ENCODE results near the gene FHIP2A. TPM values are rescaled to one million over a fixed set of nuclear protein-coding genes. Genes with fewer than 3 reads are reported as not detected.
A peak's percentile ranks its signal among the peaks of the same experiment; 100 is the strongest.
"Not testable (repeated sequence)": the region's sequence is repeated elsewhere in the genome, so short reads cannot be mapped to it uniquely, and the experiment has no call there.

Gene FHIP2A, protein sequence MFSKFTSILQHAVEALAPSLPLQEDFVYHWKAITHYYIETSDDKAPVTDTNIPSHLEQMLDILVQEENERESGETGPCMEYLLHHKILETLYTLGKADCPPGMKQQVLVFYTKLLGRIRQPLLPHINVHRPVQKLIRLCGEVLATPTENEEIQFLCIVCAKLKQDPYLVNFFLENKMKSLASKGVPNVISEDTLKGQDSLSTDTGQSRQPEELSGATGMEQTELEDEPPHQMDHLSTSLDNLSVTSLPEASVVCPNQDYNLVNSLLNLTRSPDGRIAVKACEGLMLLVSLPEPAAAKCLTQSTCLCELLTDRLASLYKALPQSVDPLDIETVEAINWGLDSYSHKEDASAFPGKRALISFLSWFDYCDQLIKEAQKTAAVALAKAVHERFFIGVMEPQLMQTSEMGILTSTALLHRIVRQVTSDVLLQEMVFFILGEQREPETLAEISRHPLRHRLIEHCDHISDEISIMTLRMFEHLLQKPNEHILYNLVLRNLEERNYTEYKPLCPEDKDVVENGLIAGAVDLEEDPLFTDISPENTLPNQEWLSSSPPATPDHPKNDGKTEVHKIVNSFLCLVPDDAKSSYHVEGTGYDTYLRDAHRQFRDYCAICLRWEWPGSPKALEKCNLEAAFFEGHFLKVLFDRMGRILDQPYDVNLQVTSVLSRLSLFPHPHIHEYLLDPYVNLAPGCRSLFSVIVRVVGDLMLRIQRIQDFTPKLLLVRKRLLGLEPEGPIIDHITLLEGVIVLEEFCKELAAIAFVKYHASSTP
- 14.6 and 27.0 TPM in 2 replicates for total RNA-seq

DNA sequence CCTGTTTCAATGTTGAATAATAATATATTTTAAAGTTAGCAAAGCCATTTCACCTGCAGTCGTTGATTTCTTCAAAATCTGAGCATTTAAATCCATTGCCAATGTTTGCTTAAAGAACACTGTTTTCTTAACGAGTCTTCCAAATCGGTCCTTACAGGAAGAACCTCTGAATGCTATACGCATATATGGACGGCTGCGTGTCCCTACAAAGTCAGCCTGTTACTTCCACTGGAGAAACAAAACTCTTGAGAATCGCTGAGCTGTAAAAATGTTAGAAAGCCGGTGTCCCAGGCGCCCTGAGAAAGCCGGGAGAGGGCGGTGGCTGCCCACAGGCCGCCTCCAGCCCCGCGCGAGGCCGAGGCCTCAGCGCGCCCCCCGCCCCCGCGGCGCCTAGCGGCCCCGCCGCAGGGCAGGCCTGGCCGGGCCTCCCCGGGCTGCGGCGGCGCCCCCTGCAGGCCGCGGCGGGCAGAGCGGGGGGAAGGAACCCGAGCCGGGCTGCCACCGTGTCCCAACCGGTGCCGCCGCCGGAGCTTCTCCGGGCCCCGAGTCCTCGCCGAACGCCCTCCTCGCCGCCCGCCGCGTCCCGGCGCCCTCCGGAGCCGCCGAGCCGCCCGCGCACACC is at the start of gene FHIP2A:
TSS of gene FHIP2A (plus strand) at position 488 of the 622 bp plus-strand sequence. CDS start 299 bp downstream, outside the sequence.
- DNase-seq (ENCODE audit: low read depth) = peak; percentile 35

DNA sequence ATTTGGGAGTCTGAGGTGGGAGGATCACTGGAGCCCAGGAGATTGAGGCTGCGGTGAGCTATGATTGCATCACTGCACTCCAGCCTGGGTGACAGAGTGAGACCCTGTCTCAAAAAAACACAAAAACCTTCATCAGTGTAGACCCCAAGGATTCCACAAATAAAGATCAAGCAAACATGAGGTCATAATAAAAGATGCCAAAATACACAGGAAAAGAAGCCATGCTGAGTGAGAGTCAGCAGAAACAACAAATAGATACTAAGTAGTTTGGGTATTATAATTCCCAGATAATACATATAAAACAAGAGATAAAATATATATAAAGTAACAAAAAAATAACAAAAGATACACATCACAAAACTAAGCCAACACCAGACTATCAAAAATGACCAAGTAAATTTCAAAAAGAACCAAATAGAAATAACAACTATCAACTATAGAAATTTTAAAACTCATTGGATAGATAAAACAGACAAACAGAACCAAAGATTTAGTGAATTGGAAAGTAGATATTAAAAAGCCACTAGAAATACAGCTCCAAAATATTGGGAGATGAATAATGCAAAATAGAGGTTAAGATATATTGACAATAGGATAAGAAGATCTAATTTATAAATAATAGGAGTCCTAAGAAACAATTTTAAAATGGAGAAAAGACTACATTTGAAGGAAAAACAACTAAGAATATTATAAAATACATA is 48.9 kb upstream of the FHIP2A start:
- no peak for DNase-seq (ENCODE audit: low read depth)

DNA sequence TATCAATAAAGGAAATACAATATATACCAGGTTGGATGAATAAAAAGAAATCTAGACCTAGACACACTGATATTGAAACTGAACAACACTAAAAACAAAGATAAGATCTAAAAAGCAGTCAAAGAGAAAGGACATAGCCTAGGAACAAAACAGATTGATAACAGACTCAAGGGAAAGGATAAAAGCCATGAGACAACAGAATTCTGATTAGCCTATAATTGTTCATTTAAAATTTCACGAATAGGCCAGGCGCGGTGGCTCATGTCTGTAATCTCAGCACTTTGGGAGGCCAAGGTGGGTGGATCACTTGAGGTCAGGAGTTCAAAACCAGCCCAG is 48.4 kb upstream of the FHIP2A start:
- no peak for DNase-seq (ENCODE audit: low read depth)

DNA sequence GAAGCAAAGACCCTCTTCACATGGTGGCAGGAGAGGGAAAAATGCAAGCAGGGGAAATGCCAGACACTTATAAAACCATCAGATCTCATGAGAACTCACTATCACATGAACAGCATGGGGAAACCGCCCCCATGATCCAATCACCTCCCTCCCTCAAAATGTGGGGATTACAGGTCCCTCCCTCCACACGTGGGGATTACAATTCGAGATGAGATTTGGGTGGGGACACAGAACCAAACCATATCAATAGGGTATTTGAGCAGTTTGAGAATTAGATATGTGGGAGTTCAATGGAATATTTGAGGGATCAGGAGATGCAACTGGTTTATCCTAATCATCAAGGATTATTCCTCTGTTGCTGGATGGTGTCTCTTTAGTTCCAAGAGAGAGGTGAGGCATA is 46.5 kb upstream of the FHIP2A start:
- DNase-seq (ENCODE audit: low read depth) = not testable (repeated sequence)

DNA sequence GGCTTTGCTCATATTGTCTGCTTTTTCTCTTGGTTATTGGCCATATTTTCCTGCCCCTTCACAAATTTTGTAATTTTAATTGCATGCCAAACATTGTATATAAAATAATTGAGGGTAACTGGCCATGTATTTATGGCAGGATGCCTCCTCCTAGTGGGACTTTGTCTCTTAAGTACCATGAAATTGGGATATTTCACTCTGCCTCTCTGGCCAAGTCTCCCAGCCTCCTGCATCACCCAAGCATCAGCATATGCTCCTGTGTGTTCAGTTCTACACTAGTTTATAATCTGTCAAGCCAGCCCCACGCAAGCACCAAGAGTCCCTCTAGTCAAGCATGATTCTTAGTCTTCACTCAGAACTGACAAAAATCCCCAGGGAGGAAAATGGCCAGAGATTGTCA is 44.2 kb upstream of the FHIP2A start:
- DNase-seq (ENCODE audit: low read depth) = no peak

DNA sequence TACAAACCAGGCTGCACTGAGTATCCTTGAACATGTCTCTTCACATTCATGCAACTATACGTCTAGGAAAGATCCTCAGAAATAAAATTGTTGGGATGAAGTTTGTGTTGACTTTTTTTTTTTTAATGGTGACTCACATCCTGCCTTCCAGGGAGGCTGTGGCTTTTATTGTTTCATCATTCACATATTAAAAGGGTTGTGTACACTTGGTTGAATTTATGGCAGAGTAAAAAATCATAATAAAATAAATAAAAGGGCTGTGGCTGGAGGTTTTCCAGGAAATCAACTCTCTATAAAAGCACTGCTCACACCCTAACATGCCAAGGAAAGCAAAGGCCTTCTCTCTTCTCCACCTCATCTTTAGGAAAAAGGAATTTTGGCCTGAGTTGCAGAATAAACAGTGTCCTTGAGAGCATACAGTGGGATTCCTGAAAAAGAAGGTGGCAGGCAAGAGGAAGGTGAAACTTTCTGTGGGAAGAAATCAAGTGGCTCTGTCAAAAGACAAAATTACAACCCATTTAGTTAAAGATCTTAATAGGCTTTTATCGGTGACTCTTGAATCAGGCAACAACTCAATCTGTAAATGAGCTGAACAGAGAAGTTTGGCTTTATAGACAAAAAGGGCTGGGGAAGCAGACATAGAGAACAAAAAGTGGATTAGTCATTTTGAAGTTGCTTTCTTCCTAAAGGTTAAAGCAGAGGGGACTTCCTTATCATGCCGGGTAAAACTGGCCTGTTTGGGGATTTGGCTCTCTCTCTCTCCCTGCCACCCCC is 41.6 kb upstream of the FHIP2A start:
- peak; percentile 88 for DNase-seq (ENCODE audit: low read depth)

DNA sequence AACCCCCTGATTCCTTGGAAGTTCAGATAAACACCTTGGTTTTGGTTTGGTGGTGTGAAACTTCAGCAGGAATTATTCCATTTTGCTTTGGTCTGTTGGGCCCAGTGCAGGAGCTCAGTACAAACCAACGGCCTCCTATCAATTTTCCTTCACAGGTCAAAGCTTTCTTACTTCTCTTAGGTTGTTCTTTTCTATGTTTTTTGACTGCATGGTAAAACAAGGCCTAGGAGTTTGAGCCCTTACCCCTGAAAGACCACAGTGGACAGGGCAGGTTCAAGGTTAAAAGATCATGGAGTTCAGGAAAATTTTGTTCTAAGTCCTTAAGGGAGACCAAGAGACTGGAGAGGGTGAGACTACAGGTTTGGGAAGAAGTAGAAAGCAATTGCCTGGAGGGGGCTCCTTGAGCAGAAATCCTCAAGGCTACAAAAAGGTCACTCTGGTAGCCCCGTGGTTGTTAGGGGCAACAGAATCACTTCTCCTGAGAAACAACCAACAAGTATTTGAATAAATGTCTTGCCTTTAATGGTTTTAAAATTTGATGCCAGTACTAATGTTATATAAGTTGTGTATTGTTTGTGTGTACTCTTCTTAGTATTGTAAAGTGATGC is 40.9 kb upstream of the FHIP2A start:
- DNase-seq (ENCODE audit: low read depth) = peak; percentile 21

DNA sequence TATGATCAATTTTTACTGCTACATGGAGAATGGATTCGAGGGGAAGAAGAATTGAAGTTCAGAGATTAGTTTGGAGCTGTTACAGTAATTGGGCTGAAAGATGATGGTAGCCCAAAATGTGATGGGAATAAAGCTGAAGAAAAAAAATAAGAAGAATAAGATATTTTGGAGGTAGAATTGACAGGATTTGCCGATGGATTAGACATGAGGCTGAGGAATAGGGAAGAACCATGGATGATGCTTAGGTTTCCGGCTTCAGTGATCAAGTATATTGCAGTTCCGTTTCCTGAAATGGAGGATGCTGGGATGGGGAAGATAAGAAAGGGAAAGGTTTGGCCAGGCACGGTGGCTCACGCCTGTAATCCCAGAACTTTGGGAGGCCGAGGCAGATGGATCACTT is 38.9 kb upstream of the FHIP2A start:
- no peak for DNase-seq (ENCODE audit: low read depth)

DNA sequence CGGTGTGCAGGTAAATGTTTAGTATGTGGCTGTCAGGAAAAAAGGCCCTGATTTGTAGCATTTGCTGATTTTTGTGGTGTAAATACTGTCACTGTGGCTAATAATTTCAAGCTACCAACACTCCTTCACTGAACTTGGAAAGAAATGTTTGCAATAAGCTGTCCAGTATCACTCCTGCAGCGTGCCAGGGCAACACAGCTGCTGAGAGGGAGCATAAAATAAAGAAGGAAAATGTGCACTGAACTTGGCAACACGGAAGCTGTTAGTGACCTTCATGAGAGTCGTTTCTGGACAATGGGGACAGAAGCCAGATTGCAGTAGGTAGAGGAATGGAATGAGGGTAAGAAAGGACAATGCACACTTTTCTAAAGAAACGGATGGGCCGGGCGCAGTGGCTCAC is 37.9 kb upstream of the FHIP2A start:
- no peak for DNase-seq (ENCODE audit: low read depth)

DNA sequence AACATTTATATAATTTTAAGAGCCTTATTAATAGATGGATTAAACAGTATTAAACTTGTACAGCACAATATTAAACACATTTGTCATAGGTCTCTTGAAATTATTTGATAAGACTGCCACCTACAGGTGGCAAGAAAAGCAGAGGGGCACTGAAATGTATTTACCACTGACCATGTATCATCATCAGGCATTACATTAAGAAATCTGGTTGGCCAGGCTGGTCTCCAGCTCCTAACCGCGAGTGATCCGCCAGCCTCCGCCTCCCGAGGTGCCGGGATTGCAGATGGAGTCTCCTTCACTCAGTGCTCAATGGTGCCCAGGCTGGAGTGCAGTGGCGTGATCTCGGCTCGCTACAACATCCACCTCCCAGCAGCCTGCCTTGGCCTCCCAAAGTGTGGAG is 35.1 kb upstream of the FHIP2A start:
- peak; percentile 77 for DNase-seq (ENCODE audit: low read depth)

DNA sequence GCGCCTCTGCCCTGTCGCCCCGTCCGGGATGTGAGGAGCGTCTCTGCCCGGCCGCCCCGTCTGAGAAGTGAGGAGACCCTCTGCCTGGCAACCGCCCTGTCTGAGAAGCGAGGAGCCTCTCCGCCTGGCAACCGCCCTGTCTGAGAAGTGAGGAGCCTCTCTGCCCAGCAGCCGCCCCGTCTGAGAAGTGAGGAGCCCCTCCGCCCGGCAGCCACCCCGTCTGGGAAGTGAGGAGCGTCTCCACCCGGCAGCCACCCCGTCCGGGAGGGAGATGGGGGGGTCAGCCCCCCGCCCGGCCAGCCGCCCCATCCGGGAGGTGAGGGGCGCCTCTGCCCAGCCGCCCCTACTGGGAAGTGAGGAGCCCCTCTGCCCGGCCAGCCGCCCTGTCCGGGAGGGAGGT is 34.4 kb upstream of the FHIP2A start:
- DNase-seq (ENCODE audit: low read depth) = not testable (repeated sequence)

DNA sequence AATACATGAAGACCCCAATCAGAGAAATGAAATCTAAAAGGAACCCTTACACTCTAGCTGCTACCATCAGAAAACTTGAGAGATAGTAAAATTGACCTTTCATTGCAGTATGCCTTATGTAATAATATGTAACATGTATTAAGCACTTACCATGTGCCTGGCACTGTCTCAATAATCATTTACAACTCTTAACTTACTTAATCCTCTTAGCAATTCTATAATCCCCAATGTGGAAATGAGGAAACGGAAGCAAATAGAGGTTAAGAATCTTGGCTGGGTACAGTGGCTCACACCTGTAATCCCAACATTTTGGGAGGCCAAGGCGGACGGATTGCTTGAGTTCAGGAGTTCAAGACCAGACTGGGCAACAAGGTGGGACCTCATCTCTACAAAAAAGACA is 29.8 kb upstream of the FHIP2A start:
- no peak for DNase-seq (ENCODE audit: low read depth)

DNA sequence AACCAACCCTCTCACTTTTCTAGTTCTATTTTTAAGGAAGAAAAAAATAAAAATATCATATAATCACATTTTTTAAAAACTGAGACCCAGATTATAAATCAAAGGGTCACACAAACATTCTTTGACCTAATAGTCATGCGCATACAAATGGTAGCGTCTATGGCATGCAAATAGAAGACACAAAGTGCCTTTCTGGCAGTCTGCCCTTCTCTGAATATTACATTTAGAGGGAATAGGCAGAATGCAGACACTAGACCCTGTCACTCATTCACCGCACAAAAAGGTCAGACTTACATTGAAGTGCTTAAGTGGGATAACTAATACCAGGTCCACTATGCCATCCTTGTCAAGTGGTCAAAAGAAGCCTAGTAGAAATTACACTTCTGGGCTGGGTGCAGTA is 26.5 kb upstream of the FHIP2A start:
- no peak for DNase-seq (ENCODE audit: low read depth)

DNA sequence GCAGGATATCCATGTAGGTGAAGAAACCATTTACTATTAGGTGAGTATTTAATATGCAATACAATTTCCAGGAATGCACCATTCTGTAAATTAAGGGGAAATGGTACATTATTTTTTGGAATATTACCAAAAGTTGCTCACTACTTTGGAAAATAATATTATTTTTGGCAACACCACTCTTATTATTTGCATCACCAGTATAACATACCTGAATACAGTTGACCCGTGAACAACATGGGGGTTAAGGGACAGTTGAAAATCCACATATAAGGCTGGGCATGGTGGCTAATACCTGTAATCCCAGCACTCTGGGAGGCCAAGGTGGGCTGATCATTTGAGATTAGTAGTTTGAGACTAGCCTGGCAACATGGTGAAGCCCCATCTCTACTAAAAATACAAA is 21.2 kb upstream of the FHIP2A start:
- DNase-seq (ENCODE audit: low read depth) = no peak

DNA sequence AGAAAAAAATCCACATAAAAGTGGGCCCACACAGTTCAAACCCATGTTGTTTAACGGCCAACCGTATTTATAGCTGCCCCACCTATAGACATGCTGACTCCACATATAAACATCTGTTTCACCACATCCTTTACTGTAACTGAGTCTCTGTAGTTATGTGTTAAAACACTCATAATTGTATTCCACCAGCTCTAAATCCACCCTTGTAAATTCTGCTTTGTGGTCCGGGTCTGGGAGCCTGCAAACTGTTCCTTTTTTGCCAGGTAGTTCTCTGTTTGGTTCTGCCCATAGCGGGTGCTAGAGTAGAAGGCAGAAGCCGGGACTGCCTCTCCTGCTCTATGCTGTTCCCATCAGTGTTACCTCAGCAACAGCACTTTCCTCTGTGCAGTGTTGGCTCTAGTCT is 20.2 kb upstream of the FHIP2A start:
- DNase-seq (ENCODE audit: low read depth) = no peak

DNA sequence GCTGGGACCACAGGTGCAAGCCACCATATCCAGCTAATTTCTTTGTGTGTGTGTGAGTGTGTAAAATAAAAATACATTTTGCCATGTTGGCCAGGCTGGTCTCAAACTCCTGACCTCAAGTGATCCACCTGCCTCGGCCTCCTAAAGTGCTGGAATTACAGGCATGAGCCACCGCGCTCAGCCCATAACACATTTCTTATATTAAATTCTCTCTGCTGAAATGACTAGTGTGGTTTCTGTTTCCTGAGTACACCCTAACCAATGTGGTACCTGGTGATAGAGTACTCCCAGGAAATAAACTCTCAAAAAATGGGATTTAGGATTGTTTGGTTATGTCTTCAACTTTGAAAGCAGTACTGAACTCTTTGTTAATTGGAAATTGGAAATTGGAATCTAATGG is 19.4 kb upstream of the FHIP2A start:
- no peak for DNase-seq (ENCODE audit: low read depth)

DNA sequence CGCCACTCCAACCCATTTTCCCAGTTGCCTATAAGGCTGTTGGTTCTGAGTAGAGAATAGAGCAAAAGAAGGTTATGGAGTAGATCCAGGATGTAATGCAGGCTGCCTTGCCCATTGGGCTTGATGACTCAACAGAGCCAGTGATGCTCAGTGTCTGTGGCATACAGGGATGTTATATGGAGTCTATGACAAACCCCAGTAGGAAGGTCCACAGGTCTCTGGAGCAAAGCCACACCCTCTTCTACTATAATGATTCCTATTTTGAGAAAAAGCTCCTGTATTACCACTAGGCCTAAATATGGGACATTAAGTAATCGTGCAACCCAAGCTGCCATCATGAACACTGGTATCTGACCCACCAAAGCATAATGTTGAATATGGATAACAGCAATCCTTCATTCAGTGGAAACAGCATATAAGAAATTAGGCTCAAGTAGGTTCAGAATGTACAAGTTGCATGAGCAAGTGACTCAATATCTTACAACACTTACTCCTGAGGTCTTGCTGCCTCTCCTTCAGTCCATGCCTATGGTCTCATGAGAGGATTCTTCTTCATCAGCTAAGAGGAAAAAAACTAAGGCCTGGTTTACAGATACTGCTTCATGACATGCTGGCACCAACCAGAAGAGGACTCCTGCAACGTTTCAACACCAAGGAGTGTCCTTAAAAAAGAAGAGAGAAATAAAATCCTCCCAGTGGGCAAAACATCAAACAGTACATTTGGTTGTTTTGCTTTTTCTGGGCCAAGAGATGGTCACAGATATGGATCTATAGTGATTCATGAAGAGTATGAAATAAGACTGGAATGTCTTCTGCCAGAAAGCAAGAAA is 14.8 kb upstream of the FHIP2A start:
- no peak for DNase-seq (ENCODE audit: low read depth)

DNA sequence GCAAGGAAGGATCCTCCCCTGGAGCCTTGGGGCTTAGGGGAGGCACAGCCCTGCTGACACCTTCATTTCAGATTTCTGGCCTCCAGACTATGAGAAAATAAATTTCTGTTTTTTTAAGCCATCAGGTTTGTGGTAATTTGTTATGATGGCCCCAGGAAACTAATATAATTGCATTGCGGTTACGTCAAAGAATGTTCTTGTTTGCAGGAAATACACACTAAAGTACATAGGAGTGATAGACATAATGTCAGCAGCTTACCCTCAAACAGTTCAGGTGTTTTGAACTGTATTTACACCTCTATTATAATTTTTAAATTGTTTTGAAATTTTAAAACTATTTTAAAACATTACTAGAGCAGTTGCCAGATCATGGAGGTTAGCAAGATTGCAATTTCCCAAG is 12.6 kb upstream of the FHIP2A start:
- no peak for DNase-seq (ENCODE audit: low read depth)

DNA sequence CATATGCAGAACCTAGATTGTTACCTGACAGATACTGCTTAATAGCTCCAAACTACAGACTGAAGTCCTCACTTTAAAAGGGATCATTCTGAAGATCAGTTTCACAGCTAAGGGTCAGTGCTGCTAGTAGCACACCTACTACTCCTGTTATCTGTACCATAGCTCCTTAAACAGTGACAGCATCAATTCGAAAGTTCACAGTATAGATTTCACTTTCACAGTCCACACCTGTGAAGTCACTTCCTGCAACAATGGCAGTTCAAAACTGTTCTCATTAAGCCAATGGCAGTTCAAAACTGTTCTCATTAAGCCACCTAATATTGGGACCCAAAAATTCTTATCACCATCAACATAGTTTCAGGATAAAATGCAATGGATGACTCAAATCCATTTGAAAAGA is 10.7 kb upstream of the FHIP2A start:
- no peak for DNase-seq (ENCODE audit: low read depth)

DNA sequence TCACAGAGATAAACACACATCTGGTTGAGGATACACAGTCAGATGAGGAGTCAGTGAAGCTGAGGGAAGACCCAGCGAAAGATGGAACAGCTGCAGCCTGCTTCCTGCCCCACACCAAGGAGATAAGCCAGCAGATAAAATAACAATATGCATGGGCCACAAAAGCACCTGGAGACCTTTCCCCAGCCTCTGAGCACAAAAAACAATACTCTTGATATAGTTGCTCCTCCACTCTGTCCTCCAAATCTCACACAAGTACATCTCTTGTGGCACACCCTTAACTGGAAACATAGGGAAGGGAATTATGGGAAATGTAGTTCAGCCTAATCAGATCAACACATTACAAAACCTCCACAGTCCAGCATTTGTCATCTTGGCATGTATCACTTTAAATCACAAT is 9.7 kb upstream of the FHIP2A start:
- DNase-seq (ENCODE audit: low read depth) = no peak
